GM21526 (cell line): ENCODE data around the gene CLDN4.
"Not testable (repeated sequence)": the region's sequence is repeated elsewhere in the genome, so short reads cannot be mapped to it uniquely, and the experiment has no call there.

Experiments used
- ATAC-seq: cut with Tn5 transposase; IDR thresholded peaks from one replicate; pipeline ENCODE4 v1.9.1; 2021; ENCODE audit warnings: moderate library complexity; ENCODE audit not compliant: unreplicated experiment, low FRiP score

CLDN4 gene

GRCh38 chr7:73822319-73823173 lies 8.2 kb upstream of the CLDN4 start:
- no peak for ATAC-seq

DNA sequence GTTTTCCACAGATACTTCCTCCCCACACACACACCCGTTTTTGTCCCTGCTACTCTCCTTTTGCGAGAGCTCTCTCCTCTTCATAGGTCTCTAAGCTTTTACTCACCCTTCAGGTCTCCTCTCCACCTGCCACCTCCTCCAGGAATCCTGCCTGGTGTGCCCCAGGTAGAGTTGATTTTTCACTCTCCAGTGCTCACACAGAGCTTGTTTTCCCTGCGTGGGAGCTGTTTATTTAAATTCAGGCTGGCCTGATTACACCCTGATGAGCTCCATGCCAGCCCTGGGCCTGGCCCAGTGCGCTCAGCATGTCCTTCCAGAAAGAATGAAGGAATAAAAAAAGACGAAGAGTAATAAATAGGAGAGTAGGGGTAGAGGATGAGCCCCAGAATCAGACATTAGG lies 7.5 kb upstream of the CLDN4 start:
- no peak for ATAC-seq

DNA sequence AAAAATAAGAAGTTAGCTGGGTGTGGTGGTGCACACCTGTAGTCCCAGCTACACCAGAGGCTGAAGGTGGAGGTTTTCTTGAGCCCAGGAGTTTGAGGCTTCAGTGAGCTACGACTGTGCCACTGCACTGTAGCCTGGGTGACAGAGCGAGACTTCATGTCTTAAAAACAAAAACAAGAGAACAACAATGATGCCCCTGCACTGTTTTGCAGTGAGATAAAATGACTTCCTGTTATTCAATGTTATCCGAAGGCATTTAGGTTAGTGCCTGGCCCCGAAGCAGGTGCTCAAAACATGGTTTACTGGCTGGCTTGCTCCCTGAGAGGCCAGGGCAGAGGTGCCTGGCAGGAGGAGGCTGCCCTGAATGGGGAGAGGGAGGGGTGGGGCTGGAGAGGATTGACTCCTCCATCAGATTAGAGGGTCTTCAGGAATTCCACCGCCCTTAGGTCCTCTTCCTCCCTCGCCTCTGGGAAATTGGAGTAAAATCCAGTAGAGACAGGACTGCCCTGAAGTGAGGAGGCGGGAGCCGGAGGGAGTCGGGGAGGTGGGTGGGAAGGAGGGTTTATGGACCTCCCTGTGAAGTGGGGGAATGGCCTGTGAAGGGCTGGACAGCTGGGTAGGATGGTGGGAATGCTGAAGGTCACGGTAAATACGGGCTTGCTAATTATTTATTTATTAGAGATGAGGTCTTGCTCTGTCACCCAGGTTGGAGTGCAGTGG lies 6.8 kb upstream of the CLDN4 start:
- ATAC-seq, result no peak

DNA sequence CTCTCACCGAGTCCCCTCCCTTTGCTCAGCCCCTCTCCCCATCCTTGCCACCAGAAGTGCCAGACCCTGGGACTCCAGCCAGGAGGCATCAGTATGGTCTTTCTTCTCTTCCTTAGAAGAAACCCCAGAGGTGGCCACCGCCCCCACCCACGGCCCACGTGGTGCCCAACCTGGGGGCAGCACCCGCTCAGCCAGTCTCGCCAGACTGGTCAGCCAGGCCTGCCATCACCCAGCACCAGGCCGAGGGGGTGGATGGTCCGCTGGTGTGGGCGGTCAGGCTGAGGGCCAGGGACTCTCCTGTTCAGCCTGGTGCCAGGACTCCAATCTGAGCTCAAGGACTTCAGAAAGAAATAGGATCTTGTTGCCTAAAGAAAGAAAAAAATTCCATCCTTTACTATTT lies 5.8 kb upstream of the CLDN4 start:
- ATAC-seq, result no peak

DNA sequence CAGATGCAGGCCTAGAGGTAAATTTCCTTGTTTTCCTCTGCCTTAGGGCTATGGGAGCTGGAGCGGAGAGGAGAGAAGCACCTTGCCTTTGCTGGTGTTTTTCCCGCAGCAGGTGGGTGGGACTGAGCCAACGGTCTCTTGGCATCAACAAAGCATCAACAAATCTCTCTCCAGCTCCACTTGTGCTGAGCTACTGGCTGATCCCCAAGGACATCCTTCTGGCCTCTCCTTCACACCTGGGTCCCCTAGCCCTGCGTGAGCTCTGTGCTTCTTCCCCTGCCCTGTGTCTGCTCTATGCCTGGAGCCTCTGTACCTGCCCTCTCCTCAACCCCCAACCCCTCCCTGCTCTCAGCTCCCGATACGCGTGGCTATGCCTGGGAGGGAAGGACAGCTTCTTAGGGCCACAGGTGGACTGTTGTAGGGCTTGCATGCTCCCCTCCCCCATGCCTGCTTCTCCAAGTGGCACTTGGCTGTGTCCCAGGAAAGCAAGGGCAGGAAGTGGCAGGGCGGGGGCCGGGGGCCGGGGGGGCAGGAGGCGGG lies 3.2 kb upstream of the CLDN4 start:
- no peak for ATAC-seq

GRCh38 chr7:73828107-73828803 lies 2.5 kb upstream of the CLDN4 start:
- no peak for ATAC-seq

- ATAC-seq, result no peak
Observed at GRCh38 chr7:73828972-73829371, 1.8 kb upstream of the CLDN4 start.

- ATAC-seq, result no peak
Observed at GRCh38 chr7:73829505-73829904, 1.3 kb upstream of the CLDN4 start.

DNA sequence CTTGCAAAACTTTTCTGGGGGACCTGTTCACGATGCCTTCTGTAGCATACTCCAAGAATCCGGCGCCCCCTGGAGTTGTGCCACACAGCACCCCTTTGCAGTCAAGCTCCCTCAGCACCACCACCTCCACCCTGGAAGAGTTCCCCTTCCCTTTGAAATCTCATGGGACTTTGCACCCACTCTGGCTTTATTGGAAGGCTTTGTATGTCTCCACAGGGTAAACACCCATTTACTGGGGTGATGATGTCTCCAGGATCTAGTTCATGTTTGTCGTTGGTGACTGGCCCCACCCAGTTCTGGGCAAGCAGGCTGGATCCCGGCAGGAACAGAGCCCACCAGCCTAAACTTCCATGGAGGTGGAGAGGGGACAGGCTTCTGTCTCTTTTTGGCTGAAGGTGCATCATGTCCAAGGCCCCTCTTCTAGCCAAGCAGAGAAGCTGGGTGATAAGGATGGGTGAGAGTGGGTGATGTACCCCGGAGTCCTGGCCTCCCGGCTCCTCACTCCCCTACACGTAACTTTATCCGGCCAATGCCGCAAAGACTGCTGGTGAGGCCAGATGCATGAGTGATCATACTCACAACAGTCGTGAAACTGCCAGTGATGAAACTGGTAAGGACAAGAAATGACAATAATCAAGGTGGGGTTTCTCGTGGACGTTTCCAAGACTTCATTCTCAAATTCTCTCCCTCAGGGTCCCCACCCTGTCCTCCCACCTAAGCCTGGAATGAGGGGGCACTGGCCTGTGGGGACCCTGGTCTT lies 695 bp upstream of the CLDN4 start:
- ATAC-seq, result no peak

GRCh38 chr7:73831584-73831833 lies 713 bp downstream of the CLDN4 start:
- no peak for ATAC-seq

- no peak for ATAC-seq
Observed at GRCh38 chr7:73831834-73832651, 1.2 kb downstream of the CLDN4 start.

DNA sequence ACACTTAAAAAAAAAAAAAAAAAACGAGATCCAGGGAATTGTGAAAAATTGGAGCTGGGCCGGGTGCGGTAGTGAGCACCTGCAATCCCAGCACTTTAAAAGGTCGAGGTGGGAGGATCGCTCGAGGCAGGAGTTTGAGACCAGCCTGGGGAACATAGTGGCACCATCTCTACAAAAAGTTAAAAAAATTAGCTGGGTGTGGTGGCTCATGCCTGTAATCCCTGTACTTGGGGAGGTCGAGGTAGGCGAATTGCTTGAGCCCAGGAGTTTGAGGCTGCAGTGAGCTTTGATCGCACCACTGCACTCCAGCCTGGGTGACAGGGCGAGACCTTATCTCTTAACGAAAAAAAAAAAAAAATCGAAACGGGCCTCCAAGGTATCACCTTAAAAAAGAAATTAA lies 2.0 kb downstream of the CLDN4 start:
- no peak for ATAC-seq

GRCh38 chr7:73833251-73833919 lies 2.6 kb downstream of the CLDN4 start:
- ATAC-seq, result no peak

DNA sequence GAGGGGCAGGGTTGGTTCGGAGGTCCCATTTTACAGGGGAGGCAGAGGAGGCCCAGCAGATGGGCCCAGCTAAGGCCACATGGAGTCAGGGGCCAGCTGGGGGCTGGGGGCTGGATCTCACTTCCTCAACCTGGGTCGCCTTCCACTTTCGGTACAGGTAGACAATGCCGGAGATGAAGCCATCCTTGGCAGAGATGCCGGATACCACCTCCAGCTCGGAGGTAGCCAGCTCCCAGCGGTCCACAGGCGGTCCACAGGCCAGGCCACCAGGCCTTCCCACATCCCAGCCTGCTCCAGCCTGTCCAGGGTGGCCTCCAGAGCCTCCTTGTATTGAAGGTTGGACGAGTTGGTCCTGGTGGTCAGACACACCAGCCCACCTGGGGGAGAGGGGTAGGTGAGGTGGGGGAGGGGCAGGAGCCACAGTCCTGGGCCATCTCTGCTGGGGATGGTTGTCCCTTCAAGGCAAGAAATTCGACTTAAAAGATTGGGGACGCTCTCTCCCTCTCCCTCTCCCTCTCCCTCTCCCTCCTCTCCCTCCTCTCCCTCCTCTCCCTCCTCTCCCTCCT lies 3.9 kb downstream of the CLDN4 start:
- ATAC-seq, result no peak

GRCh38 chr7:73837167-73837566 lies 6.4 kb downstream of the CLDN4 start:
- ATAC-seq, result not testable (repeated sequence)

DNA sequence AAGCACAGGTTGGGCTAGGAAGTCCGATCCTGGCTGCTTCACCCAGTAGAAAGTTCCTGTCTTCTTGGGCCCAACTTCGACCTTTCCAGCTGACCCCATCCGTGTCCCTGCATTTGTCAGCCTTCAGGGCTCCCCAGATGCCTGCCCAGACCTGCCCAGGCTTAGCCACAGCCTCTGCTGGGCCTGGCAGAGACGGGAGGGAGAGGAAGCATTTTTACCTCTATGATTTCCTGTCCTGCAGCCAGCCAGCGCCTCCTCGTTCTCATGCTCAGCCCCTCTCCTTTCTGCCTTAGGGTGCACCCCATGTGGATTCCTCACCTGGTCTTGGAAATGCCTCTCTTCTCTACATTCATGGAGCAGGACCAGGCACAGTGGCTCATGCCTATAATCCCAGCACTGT lies 7.8 kb downstream of the CLDN4 start:
- no peak for ATAC-seq

- no peak for ATAC-seq
Observed at GRCh38 chr7:73839290-73839689, 8.5 kb downstream of the CLDN4 start.

DNA sequence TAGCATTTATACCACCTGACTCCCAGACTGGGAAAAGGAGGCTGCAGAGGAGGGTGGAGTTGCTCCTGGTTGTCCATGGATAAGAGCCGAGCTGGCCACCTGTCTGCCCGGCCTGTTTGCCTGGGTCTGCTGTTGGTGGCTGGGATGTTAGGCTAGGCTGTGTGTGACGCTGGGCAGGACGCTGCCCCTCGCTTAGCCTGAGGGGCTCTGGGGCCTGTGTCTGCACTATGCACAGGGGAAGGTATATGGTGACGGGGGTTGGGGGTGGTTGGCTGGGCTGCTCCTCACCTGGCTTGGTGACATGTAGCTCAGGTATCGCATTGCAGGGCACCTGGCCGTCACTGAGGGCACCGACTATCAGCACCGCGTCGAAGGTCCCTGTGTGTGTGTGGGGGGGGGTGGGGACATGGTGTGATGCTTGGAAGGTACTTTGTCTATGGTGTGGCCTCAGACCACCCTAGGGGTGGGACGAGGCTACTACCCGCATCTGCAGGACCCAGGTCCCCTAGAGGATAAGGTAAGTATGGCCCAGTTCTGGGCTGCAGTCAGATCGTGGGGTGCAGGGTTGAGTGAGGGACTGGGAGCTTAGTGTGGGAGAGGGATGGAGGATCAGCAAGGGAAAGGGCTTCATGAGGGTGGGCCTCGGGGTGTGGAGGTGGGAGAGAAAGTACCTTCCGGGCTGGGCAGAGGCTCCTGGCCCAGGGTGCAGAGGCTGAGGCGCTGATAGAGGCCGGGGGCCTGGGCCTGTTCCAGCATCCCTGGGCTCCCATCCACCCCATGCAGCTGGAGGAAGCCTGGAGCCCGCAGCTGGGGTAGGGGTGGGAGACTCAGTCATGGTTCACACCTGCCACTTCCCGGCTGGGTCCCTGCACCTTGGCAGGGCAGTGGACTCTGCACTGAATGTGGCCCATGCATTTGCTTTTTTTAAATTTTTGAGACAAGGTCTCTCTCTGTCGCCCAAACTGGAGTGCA lies 9.2 kb downstream of the CLDN4 start:
- ATAC-seq, result no peak
